ENCODE data around the gene UTP14C.
A peak's percentile ranks its signal among the peaks of the same experiment; 100 is the strongest.

UTP14C gene

DNA sequence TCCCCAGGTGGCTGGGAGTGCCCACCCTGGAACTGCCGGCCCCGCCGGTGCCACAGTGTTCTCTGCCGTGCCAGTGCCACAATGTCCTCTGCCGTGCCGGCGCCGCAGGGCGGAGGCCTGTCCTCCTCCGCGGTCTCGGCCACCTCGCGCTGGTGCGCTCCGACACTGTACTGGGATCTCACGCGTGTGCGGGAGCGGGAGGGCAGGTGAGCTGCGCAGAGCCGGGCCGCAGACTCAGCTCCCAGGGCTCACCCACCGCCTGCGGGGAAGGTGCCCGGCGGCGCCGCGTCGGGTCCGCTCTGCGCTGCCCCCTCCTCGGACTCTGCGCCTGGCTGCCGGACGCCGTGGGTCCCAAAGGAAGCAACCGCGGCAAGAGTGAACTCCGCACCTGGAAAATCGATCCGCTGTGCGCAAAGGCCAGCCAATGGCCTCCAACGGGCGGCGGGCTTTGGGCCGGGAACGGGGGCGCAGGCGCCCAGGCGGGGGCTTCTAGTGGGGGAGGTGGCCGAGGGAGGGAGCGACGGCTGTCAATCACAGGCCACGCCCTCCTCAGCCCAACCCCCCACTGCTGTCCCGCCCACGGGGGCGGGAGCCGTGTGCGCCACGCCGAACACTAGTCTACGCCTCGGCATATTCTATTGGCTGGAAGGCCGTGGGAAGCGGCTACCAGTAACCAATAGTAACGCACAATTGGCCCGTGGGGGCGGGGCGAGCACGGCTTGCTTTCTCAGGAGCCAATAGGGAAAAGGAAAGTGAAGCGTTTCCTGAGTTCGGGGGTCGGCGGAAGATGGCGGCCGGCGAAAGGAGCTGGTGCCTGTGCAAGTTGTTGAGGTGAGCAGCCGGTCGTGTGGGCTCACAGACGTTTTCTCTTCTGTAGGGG lies 12.6 kb upstream of the UTP14C start, which contains the start of gene ALG11:
ALG11 (plus strand) TSS at position 767 of the 880 bp plus-strand sequence; CDS start at position 788, 21 bp downstream.
- Histone ChIP-seq H3K9me3 (no peaks in the 10 kb centered on the region), H3K4me3 (ENCODE audit: low read depth in 1 of 2, low read length in 1 of 2) (peak within 1 kb of the TSS; percentile 72 to 100)
- TF ChIP-seq, protein P1, sequence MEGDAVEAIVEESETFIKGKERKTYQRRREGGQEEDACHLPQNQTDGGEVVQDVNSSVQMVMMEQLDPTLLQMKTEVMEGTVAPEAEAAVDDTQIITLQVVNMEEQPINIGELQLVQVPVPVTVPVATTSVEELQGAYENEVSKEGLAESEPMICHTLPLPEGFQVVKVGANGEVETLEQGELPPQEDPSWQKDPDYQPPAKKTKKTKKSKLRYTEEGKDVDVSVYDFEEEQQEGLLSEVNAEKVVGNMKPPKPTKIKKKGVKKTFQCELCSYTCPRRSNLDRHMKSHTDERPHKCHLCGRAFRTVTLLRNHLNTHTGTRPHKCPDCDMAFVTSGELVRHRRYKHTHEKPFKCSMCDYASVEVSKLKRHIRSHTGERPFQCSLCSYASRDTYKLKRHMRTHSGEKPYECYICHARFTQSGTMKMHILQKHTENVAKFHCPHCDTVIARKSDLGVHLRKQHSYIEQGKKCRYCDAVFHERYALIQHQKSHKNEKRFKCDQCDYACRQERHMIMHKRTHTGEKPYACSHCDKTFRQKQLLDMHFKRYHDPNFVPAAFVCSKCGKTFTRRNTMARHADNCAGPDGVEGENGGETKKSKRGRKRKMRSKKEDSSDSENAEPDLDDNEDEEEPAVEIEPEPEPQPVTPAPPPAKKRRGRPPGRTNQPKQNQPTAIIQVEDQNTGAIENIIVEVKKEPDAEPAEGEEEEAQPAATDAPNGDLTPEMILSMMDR (IDR thresholded peaks at IDR 0.05): peak; percentile 41

DNA sequence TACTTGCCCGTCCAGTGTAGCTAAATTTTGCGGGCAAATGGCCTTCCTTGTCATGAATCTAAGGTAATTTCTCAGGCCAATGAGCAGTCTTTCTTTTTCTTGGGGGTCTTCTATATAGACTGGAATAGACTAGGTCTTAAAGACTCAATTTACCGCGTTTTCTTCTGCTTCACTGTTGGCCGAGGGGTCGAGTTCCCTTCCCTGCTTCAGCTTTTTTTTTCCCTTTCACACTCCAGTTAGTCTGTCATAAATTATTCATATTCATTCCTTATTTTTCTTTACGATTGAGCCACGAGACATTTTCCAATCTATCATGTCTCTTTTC lies 12.0 kb upstream of the UTP14C start:
- TF ChIP-seq, protein P1 (IDR thresholded peaks at IDR 0.05): no peak
- Histone ChIP-seq H3K9me3 (no peaks in the 10 kb centered on the region), H3K27me3 (peaks cover 44% of the 10 kb centered on the region), H3K36me3 (peaks cover under 1% of the 10 kb centered on the region), H3K27ac (peak overlapping the region; percentile 55), H3K4me3 (ENCODE audit: low read depth in 1 of 2, low read length in 1 of 2) (peak overlapping the region; percentile 72 to 100), H3K4me1 (ENCODE audit: control insufficient read depth in 1 of 2, insufficient read depth in 1 of 2, low read depth in 1 of 2, low read length in 1 of 2) (peaks cover 17 to 21% of the 10 kb centered on the region in 2 experiments)

More for the DNA sequence above, 12.6 kb upstream of the UTP14C start, which contains the start of gene ALG11:
- Histone ChIP-seq H3K36me3 (no peaks in the 10 kb centered on the region), H3K27ac (peak within 1 kb of the TSS; percentile 55), H3K4me1 (ENCODE audit: control insufficient read depth in 1 of 2, insufficient read depth in 1 of 2, low read depth in 1 of 2, low read length in 1 of 2) (peaks cover 17 to 21% of the 10 kb centered on the region in 2 experiments), H3K27me3 (peaks cover 47% of the 10 kb centered on the region)

DNA sequence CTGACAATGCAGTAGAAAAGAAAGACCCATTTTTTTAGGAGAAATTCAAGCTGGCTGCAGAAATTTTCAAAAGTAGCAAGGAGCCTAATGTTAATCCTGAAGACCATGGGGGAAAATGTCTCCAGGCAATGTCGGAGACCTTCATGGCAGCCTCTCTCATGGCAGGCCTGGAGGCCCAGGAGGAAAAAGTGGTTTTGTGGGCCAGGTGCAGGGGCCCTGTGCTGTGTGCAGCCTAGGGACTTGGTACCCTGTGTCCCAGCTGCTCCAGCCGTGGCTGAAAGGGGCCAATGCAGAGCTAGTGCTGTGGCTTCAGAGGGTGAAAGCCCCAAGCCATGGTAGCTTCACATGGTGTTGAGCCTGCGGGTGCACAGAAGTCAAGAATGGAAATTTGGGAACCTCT lies 8.2 kb upstream of the UTP14C start:
- Histone ChIP-seq H3K4me3 (ENCODE audit: low read depth in 1 of 2, low read length in 1 of 2) (no peak overlapping the region), H3K27me3 (peaks cover 6% of the 10 kb centered on the region), H3K9me3 (no peaks in the 10 kb centered on the region), H3K4me1 (ENCODE audit: control insufficient read depth in 1 of 2, insufficient read depth in 1 of 2, low read depth in 1 of 2, low read length in 1 of 2) (peaks cover 12 to 16% of the 10 kb centered on the region in 2 experiments), H3K36me3 (peaks cover 27% of the 10 kb centered on the region), H3K27ac (no peak overlapping the region)
- TF ChIP-seq, protein P1 (IDR thresholded peaks at IDR 0.05): no peak

DNA sequence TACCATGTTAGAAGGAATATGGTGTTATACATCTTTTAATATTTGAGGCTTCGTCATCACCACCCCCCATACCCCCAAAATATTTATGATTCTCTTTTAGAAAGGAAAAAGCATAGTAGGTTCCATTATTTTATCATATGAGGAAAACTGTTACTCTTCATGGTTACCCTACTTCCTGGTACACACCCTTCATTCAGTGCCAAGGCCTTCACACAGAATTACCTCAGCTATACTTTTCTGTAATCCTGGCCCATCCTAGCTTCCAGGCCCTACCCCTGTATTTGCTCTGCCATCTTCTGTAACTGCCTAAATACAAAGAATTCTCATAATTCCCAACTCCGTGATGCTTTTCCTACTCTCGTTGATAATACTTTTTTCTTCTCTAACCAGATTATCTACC lies 4.3 kb upstream of the UTP14C start:
- TF ChIP-seq, protein P1 (IDR thresholded peaks at IDR 0.05): no peak
- Histone ChIP-seq H3K4me1 (ENCODE audit: control insufficient read depth in 1 of 2, insufficient read depth in 1 of 2, low read depth in 1 of 2, low read length in 1 of 2) (no peaks in the 10 kb centered on the region), H3K9me3 (no peaks in the 10 kb centered on the region), H3K27me3 (no peaks in the 10 kb centered on the region), H3K36me3 (peaks cover 46% of the 10 kb centered on the region), H3K27ac (no peak overlapping the region), H3K4me3 (ENCODE audit: low read depth in 1 of 2, low read length in 1 of 2) (no peak overlapping the region)

DNA sequence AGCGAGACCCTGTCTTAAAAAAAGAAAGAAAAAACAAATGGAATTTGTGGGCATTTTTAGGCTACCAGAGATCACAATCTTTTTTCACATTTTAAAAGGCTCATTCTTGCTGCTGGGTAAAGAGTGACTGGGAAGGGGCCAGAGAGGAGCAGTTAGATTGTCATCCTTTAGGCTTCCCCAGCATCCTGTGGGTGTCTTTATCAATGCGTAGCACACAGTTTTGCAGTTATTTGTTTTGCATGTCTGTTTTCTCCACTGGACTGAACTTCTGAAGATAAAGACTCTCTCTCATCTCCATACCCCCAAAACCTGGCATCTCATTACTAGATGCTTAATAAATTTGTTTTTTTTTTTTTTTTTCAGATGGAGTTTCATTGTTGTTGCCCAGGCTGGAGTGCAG lies 2.1 kb upstream of the UTP14C start:
- Histone ChIP-seq H3K27me3 (no peaks in the 10 kb centered on the region), H3K36me3 (peaks cover 50% of the 10 kb centered on the region), H3K4me3 (ENCODE audit: low read depth in 1 of 2, low read length in 1 of 2) (no peak overlapping the region), H3K4me1 (ENCODE audit: control insufficient read depth in 1 of 2, insufficient read depth in 1 of 2, low read depth in 1 of 2, low read length in 1 of 2) (no peaks in the 10 kb centered on the region), H3K9me3 (no peaks in the 10 kb centered on the region), H3K27ac (no peak overlapping the region)
- TF ChIP-seq, protein P1 (IDR thresholded peaks at IDR 0.05): no peak
